Hypothalamus (tissue), 51 donors: ENCODE measurements around the gene MTF2.
"Not testable (repeated sequence)": the region's sequence is repeated elsewhere in the genome, so short reads cannot be mapped to it uniquely, and the experiment has no call there.

ENCODE experiments used
- DNase-seq, 51 donors: peaks; one replicate each; lab custom pipeline; 2025; lab: John Stamatoyannopoulos, UW

MTF2 gene

DNA sequence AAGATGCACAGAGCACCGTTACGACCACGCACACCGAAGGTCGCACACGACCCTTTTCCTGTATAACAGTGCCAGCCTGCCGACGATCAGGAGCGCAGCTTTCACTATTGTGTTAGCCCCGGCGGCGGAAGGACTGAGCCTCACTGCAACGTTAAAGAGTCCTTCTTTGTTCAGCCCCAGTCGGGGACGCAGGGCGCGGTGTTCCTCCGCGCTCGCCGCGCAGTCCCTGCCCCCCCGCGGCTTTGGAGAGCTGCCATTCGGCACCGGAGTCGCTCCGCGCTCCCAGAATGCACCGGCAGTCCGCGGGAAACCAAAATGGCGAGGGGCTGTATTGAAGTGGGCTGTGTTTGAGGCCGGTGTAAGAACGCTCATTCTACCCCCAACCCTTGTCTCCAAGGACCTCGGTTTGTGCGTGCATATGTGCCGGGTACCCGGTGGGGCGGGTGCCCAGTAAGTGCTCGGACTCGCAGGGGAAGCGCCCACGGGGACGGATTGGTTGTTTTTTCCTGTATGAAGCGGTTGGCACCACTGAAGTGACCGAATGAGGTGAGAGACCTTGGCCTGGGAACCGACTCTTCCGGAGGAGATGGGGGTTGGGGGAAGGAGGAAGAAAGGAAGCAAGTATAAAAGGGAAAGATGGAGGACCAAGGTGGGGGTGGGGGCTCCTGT lies at the start of gene MTF2:
TSS of gene MTF2 (plus strand) at position 298 of the 669 bp plus-strand sequence. CDS start at position 542, 244 bp downstream.
- peak; percentile 64 to 95 (median 89) for DNase-seq

DNA sequence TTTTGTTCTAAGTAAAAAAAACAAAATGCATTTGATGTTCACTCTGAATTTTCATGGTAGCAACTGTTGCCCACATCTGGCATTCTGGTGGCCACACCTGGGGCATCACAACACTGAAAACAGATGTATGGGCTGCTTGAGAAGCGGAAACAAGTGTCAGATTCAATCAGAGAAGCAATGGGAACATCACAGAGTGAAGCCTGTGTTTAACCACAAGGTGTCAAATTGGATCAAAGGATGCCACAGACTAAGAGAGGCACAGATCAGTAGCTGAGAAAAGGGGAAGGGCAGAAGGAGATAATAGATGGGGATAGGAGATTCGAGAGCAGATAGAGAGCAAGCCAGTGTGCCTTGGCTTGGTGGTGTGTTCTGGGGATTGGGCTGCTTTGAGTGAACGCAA lies 49.8 kb upstream of the MTF2 start:
- no peak for DNase-seq

DNA sequence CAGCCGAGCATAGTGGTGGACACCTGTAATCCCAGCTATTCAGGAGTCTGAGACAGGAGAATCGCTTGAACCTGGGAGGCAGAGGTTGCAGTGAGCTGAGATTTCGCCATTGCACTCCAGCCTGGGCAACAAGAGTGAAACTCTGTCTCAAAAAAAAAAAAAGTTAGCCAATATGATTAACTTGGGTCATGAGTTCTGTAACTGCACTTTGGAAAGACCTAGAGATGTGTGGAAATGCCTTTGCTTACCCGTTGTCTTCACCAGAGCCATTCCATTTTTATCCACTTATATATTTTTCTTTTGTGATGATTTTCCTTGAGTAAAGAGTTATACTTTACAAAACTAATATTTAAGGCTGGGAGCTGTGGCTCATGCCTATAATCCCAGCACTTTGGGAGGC lies 48.9 kb upstream of the MTF2 start:
- DNase-seq: not testable (repeated sequence)

DNA sequence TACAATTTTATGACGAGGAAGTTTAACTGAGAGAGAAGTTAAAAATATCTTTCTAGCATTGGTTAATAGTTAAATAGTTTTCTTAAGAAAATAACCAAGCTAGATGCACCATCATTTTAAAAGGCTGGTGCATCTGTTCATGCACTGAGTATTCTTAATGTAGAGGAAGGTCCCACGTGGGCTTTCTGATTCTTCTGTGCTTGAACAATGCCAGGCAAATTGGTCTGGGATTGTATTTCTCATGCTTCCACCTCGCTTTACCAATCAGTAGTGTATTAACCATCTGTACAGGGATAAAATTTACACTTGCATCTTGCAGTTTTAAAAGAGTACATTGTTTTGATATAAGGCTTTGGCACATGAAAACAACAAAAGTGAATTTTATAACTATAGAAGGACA lies 47.4 kb upstream of the MTF2 start:
- DNase-seq: no peak

DNA sequence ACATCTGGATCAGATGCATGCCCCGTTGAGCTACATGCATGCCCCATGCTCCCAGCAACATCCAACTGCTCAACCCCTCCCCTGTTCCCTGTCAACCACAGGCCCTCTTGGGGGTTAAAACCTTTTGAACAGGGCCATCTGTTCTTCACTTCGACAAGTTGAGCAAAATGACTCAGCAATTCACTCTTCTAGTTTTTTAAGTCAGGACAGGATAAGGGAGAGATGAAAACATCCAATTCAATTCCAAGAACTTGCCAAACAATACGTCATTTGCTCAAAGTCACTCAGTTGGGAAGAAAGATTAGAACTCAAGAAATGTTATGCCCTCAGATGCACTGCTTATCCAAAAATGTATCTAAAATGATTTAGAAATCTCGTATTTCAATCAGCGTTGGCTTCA lies 46.1 kb upstream of the MTF2 start:
- no peak for DNase-seq

DNA sequence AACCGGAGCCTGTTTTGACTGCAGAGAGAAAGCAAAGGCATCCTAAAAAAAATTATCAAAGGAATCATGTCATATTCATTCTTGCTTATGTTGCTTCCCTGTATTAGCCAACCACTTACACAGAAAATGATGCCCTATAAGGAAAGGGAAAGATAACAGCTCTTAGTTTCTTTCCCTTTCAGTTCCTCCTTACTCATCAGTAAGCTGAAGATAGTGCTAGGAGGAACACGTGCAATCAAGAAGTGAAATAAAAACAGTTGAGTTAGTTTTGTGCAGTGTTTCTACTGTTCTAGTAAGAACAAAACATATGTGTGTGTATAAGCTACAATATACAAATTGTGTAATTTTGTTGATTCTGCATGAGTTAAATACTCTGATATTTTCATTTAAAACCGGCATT lies 45.3 kb upstream of the MTF2 start:
- DNase-seq: no peak

DNA sequence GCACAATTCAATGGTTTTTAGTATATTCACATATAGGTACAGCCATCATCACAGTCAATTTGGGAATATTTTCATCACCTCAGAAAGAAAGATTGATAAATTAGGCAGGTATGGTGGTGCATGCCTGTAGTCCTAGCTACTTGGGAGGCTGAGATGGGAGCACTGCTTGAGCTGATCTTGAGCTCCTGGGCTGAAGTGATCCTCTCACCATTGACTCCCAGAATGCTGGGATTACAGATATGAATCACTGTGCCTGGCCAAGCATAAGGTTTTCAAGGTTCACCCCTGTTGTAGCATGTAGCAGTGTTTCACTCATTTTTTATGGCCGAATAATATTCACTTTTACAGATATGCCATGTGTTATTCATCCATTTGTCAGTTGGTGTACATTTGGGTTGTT lies 44.7 kb upstream of the MTF2 start:
- no peak for DNase-seq

DNA sequence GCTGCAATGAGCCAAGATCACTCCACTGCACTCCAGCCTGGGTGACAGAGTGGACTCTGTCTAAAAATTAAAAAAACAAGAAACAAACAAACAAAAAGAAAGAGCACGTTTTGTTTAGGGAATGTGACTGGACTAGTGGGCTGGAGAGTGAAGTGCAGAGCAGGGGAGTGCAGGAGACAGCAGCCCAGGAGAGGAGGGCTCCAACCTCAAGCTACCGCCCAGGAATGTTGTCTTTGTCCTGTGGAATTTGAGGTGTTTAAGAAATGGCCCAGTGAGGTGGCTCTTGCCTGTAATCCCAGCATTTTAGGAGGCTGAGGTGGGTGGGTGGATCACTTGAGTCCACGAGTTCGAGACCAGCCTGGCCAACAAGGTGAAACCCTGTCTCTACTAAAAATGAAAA lies 42.4 kb upstream of the MTF2 start:
- no peak for DNase-seq

DNA sequence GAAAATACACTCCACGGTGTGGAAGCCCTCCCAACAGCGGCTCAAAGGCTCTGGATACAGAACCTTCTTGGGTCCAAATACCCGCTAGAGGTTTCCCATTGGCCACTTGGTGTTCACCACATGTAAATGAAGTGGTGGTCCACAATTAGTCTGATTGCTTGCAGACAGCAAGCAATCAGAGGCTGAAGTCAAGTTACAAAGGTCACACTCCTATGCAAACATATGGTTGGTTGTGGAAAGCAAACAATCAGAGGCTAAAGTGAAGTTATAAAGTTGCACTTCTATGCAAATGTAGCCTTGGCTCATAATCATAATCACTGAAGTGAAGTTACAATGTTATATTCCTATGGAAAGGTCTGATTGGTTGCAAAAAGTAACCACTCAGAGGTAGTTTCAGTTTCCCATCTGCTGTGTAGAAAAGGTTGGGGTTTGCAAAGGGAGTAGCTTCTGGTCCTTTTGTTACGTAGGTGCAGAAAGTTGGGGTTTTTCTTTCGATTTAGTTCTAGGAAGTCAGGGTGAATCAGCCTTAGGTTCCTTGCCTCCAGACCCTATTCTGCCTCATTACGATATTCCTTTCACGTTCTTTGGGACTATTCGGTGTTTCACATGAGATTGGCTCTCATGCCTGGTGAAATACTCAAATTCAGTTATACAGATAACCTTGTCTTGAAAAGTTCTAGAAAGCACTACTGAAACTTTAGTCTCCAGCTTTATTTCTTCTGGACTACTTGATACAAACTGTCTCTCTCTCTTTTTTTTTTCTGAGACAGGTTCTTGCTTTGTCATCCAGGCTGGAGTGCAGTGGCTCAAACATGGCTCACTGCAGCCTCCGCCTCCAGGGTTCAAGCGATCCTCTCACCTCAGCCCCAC lies 36.7 kb upstream of the MTF2 start:
- DNase-seq: no peak

DNA sequence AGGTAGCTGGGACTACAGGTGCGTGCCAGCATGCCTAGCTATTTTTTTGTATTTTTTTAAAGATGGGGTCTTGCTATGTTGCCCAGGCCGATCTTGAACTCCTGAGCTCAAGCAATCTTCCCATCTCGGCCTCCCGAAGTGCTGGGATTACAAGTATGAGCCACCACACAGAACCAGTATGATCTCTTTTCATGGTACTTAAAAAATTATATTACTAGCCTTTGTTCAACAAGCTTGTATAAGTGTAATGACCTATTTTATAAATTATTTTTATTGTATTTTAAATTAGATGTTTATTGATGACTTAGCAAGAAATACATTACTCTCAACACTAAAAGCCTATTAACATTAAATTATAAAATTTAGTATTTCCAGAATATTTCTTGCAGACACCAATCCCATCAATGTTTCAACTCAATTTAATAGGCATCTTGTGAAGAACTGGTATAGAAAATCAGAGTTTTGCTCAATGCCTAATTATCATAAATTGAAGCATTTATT lies 36.0 kb upstream of the MTF2 start:
- DNase-seq: no peak

DNA sequence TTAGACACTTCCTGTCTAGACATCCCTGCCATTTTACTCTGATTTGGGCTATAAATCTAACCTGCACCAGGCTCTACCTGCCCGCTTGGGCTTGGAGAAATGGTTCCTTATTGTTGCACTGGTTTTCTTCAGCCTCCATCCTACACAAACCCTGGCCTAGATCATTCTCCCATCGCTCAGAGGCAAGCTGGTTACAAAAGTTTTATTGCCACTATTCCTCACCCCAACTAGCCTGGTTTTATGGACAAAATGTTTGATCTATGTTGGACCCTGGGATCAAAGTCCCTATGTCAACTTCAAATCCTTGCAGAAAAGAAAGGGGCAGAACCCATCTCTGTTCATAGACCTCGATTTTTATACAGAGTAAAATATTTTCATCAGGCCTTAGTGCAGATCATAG lies 31.5 kb upstream of the MTF2 start:
- no peak for DNase-seq

DNA sequence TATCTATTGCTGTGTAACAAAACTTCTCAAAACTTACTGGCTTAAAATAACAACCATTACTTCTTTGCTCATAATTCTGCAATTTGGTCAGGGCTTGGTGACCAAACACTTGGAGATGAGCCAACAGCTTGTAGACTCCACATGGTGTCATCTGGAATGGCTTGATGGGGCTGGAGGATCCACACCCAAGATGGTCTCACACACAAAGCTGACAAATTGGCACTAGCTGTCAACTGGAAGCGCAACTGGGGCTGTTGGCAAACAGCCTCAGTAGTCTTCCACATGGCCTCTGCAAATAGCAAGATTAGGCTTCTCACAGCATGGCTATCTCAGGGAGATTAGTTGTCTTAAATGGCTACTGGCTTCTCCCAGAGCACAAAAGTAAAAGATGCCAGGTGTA lies 27.1 kb upstream of the MTF2 start:
- DNase-seq: no peak

DNA sequence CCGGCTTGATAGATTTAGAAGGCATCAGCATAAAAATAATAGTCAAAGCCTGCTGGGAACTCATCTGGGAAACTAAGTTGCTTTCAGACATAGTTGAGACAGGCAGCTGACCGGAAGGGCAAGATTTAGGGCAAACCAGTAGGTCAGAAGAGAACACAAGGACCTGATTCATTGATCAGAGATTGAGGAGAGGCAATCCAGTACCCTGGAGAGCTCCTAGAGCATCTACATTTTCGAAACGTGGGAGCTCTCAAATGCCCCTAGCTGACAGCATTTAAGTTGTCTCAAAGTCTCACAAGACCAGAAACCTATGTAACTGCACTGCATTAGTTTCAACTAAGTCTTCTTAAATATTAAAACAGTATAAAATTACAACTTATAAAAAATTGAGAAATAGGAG lies 22.9 kb upstream of the MTF2 start:
- no peak for DNase-seq

DNA sequence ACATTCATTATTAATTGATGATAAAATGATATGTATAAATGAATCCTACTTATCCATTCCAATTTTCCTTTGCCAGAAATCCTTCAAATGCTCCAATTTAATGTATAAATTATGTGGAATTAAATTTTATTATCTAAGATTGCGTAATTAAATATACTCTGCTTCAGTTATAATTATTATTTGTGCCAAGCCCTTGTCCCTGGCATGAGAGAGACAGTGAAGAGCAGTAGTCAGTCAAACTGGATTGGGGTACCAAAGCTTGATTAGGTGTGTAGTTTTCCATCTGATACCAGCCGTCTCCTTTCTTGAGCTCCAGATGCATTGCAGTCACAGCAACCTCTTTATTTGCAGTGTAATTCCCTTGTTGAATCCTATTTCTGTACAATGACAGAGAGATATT lies 22.4 kb upstream of the MTF2 start:
- DNase-seq: no peak

DNA sequence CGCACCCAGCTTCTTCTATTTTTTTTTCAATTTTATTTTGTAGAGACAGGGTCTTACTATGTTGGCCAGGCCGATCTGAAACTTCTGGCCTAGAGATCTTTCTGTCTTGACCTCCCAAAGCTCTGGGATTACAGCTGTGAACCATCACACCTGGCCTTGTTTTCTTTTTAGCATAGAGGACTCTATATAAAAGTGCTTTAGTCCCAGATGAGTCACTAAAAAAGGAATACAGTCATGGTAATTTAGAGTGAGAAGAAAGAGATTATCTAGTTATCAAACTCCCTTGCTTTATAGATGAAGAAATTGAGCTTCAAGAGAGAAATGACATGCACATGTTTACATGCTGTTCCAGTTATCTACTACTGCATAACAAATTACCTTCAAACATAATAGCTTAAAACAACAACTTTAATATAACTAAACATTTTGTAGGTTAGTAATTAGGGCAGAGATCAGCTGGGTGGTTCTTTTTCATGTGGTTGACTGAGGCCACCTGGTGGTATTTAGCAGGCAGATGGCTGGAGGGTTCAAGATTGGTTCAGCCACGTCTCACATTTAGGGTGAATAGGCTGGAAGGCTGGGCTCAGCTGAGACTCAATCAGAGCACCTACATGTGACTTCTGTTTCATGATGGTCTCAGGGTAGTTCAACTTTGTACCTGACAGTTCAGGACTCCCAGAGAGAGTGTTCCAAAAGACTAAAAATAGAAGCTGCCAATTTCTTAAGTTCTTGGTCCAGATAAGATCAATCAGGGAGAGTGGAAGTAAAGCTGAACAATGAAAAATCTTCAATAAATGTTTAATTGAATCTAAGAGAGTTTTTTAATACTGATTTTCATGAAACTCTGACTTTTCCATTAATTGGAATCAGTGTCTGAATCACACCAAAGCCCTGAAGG lies 16.9 kb upstream of the MTF2 start:
- peak in 13 of 51 donors; percentile 1 to 17 (median 2) for DNase-seq

DNA sequence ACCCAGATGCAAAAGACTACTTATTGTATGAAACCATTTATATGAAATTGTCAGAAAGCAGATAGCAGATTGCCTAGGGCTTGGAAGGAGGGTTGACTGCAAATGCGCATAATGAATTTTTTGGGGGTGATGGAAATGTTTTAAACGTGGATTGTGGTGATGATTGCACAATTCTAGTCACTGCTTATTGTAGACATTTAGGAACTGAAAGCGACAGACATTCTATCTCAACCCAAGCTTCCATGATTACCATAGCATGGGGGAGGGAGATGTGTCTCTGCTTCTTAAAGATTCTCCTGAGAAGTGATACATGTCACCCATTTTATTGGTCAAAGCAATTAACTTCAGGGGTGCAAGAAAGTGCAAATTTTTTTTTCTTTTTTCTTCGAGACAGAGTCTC lies 2.8 kb upstream of the MTF2 start:
- no peak for DNase-seq

DNA sequence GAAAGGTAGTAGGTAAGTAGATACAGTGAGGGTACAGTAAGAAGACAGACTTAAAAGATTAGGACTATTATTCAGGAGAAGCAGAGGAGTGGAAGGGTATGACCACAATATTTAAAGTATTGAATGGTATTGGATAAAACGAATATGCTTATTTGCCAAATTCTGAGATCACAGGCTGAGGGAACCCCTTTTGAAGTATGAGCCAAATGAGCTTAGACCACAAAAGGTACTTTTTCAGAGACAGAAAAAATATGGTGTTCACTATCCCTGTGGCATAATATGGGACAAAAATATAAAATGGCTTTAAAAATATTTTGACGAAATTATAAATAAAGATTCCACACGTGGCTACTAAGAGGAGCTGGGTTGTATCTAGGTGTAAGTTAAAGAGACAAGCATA lies 880 bp upstream of the MTF2 start:
- peak in 1 of 51 donors; percentile 36 for DNase-seq

DNA sequence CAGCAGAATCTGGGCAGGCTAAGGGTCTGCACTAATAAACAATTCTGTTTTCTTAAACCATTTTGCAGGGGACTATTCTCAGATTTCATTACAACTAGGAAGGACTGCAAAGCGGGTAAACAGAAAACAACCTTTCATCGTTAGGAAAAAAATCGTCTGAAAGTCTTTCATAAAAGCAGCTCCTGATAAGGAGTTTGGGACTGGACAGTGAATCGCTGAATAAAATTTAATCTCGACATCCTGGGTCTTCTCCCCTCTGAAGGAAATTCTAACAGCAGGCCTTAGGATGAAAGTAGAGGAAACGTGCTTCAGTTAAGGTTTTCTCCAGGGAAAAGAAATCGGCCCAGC lies 471 bp upstream of the MTF2 start:
- no peak for DNase-seq

DNA sequence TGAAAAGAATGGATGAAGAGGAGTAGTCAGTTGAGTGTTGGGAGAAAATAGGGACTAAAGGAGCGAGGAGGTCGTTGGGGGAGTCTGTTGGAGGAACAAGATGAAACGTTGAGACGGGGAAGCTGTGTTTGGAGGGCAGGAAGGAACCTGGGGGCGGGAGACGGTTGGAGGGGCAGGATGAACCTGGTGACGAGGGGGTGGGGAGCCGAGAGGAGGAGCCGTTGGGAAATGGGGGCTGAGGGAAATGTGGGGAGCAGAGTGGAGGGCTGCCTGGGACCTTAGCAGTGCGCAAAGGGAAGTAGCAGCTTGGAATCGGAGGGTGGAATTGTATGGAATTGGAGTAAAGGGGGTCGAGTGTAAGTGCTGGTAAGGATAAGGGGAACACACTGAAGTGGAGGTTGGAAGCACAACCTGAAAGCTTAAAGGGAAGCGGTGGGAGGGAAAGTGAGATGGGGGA lies 630 bp downstream of the MTF2 start:
- DNase-seq: peak in 26 of 51 donors; percentile 1 to 81 (median 17)

DNA sequence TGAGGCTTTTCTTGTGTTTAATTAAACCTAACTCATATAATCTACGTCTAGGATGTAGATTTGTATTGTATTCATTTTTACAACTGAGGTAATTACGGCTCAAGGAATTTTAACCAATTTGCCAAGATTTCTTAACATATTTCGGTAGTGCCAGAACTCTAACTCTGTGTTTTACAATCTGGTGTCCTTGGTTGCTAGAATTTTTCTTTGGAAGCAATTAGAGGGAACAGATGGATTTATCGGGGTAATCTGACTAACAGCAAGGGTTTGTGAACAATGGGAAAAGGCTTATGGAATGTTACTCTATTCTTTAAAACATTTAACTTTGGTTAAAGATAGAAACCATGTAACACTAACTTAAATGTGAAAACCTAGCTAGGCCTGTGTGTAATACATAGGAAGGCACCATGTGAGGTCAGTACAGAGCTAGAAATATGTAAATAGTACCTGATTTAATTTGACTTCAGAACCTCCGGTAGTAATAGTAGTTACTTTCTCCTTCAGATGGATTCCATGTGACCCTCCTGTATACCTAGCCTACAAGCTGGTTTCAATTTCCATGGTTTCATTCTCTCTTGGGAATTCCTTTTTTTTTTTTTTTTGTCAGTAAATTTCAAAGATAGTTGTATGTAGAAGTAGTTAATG lies 1.2 kb downstream of the MTF2 start:
- DNase-seq: peak in 1 of 51 donors; percentile 49
